GM19463 (cell line): ENCODE data around the gene SMCO4.
"Not testable (repeated sequence)": the region's sequence is repeated elsewhere in the genome, so short reads cannot be mapped to it uniquely, and the experiment has no call there.

ENCODE experiments used
- ATAC-seq: cut with Tn5 transposase; IDR thresholded peaks from one replicate; pipeline ENCODE4 v1.9.1; 2021; ENCODE audit warnings: mild to moderate bottlenecking, moderate library complexity; ENCODE audit not compliant: unreplicated experiment

SMCO4 gene

GRCh38 chr11:93481279-93481678 is 61.9 kb downstream of the SMCO4 start:
- ATAC-seq: no peak

DNA sequence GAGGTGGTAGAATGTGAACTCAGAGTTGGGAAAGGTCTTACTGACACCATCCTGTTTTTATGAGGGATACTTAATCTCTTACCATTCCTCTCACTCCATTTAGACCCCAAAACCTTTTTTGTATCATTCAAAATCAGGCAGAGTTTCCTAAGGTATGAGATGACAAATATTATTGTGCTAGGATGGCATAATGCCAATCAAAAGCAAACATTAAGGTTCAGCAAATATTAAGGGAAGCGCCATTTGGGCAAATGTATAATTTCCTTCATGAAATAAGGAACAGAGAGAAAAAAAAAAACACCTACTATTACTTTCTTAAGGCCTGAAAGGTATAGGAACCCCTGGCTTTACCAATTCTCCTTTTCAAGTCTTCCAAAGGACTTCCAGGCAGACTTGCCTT is 62.4 kb downstream of the SMCO4 start:
- no peak for ATAC-seq

GRCh38 chr11:93480256-93480655 is 62.9 kb downstream of the SMCO4 start:
- no peak for ATAC-seq

DNA sequence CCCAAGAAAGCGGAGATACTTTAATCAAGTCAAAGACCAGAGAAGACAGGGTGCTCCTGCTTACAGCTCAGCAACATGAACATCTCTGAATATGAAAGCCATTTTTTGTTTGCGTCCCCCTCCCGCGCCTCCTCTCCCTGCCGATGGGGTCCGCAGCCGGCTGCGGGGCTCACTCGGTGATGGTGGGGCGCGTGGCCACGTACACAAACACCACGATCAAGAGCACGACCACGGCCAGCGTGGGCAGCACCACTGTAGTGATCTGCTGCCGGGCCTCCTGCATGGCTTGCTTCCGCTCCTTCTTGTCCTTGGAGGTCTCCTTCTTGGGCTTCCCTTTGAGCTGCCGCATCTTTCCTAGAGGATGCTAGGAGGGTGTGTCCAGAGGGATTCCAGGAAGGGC is 64.3 kb downstream of the SMCO4 start:
- no peak for ATAC-seq

DNA sequence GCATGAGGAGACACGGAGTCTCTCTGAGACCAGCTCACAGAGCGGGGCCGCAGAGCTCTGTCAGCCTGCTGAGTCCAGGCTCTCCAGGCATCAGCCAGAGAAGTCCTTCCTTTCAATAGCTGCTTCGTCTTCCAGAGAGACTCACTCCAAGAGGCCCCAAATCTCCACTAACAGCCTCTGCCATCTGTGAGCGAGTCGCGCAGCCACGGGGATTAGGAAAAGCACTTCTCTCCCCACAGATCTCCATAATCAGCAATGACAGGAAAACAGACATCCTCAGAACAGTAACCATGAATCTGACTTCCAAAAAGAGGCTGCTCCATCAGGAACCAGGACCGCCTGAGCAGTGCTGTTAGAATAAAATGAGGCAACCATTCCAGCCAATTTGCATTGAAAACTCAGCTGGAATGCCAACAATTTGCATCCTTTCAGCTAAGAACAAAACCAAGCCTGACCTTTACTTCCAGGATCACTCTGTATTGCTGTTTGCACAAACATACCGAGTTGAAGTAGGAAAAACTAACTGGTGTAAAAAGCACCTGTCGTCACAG is 65.4 kb downstream of the SMCO4 start:
- no peak for ATAC-seq

DNA sequence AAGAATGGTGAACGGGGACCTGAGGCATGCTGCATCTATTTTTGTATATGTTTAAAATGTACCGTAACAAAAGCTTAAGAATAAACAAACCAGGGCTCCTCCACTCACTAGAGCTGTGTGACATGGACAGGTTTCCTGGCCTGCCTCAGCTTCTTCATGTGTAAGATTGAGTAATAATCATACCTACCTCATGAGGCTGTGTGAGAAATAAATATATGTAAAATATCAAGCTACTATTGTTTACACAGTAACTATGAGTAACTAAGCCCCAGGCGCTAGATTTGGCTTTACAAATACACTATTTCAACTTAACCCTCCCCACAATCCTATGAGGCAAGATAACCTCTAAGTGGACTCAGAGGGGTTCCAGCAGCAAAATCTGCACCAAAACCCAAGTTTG is 66.4 kb downstream of the SMCO4 start:
- ATAC-seq: no peak

DNA sequence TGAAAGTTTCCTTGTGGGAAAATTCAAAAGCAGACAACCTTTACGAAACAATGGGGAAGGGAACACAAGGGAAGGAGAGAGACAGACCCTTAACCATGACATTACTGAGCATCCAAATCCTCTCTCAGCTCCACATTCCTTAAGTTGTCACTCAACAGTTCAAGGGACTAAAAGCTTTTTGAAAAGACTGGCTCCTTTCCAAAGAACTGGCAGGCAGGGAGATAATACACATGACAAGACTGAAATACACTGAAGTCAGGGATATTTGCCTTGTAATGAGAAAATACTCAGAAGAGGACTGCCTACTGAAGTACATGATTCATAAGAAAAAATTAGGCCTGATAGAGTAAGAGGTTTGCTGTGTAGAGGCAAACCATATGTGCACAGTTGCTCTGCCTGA is 69.1 kb downstream of the SMCO4 start:
- ATAC-seq: no peak

DNA sequence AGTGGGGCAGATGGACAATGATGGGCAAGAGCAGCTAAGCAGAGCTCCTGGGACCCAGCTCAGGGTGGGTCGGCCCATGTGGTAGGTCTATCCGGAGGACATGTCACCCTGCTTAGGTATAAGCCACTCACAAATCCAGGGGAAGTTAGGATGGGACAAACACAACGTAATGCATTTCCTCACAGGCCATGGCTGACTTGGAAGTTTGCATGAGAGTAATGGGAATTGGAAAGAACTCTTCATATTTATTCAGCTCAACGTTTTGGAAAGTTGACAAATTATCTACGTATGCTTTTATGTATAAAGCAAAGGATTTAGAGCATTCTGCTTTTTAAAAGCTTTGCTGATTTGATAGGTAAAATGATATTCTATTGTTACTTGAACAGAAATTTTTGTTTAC is 74.9 kb downstream of the SMCO4 start:
- ATAC-seq: no peak

DNA sequence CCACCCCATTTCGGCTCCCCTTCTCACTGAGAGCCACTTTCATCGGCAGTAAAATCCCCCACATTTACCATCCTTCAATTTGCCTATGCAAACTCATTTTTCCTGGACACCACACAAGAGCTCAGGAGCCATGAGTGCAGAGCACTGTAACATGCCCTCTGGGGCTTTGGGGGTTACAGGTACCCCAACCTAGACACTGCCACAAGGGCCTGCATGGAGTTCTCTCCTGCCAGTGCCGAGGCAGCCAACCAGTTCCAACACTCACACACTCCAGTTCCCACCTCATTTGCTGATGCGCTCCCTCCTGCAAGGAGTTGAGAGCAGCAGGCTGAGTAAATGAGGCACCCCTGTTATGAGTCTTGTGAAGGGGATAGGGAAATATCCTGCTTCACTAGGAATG is 76.1 kb downstream of the SMCO4 start:
- ATAC-seq: no peak

DNA sequence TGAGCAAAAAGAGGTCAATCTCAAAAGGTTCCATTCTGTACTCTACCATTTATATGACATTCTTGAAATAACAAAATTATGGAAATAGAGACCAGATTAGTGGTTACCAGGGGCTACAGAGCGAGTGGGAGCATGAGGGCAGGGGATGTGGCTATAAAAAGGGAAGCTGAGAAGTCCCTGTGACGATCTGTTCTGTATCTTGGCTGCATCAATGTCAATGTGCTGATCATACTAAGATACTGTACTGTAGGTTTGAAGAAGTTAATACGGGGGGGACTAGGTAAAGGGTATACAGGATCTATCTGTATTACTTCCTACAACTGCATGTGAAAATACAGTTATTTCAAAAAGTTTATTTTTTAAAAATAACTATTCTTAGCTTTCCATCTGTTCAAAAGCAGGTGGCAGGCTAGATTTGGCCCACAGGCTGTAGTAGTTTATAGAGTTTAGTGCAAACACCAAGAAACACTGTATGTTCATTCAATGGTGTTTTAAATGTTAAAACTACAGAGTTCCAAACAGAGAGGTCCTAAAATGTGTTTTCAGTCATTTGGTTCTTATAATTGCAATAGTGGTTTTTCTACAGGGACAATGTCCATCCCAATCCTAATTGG is 78.2 kb downstream of the SMCO4 start:
- no peak for ATAC-seq

DNA sequence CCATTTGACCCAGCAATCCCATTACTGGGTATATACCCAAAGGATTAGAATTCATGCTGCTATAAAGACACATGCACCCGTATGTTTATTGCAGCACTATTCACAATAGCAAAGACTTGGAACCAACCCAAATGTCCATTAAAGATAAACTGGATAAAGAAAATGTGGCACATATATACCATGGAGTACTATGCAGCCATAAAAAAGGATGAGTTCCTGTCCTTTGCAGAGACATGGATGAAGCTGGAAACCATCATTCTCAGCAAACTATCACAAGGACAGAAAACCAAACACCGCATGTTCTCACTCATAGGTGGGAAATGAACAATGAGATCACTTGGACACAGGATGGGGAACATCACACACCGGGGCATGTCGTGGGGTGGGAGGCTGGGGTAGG is 79.5 kb downstream of the SMCO4 start:
- ATAC-seq: not testable (repeated sequence)

DNA sequence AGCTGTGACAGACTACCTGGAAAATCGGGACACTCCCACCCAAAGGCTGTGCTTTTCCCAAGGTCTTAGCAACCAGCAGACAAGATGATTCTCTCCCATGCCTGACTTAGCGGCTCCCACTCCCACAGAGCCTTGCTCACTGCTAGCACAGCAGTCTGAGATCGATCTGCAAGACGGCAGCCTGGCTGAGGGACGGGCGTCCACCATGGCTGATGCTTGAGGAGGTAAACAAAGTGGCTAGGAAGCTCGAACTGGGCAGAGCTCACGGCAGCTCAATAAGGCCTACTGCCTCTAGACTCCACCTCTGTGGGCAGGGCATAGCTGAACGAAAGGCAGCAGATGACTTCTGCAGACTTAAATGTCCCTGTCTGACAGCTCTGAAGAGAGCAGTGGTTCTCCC is 84.9 kb downstream of the SMCO4 start:
- no peak for ATAC-seq

GRCh38 chr11:93444617-93445073 is 98.5 kb downstream of the SMCO4 start:
- no peak for ATAC-seq

DNA sequence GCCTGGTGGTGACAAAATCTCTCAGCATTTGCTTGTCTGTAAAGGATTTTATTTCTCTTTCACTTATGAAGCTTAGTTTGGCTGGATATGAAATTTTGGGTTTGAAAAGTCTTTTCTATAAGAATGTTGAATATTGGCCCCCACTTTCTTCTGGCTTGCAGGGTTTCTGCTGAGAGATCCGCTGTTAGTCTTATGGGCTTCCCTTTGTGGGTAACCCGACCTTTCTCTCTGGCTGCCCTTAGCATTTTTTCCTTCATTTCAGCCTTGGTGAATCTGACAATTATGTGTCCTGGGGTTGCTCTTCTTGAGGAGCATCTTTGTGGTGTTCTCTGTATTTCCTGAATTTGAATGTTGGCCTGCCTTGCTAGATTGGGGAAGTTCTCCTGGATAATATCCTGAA is 100.0 kb downstream of the SMCO4 start:
- ATAC-seq: not testable (repeated sequence)

GRCh38 chr11:93432247-93432646 is 110.9 kb downstream of the SMCO4 start:
- ATAC-seq: no peak
